H9 (cell line): ENCODE measurements around the gene CTPS1. TPM values are rescaled to one million over a fixed set of nuclear protein-coding genes. Genes with fewer than 3 reads are reported as not detected.

Experiments used
- DNase-seq: peaks from one replicate; pipeline ENCODE4 v3.0.0-alpha.2; 2017
- H2AFZ ChIP-seq: one replicate; pipeline ENCODE4 v1.6.1; 2013; ENCODE audit warnings: mild to moderate bottlenecking, low read length, control low read depth, moderate library complexity
- H2AK5ac ChIP-seq: 2 replicates; pipeline ENCODE4 v1.6.1; 2013; ENCODE audit warnings: low read length, control low read depth, mixed read lengths; ENCODE audit not compliant: insufficient read length
- H2BK120ac ChIP-seq: one replicate; pipeline ENCODE4 v1.6.1; 2013; ENCODE audit warnings: low read depth, mild to moderate bottlenecking, low read length, control low read depth, inconsistent platforms; ENCODE audit not compliant: poor library complexity, severe bottlenecking
- H2BK12ac ChIP-seq: 2 replicates; pipeline ENCODE4 v1.6.1; 2013; ENCODE audit warnings: low read length, control low read depth, mixed read lengths, low read depth; ENCODE audit not compliant: insufficient read length
- H2BK15ac ChIP-seq: 2 replicates; pipeline ENCODE4 v1.6.1; 2013; ENCODE audit warnings: low read depth, low read length, control low read depth
- H2BK20ac ChIP-seq: one replicate; pipeline ENCODE4 v1.6.1; 2013; ENCODE audit warnings: low read depth, mild to moderate bottlenecking, low read length, control low read depth, inconsistent platforms; ENCODE audit not compliant: poor library complexity, severe bottlenecking
- H2BK5ac ChIP-seq: 2 replicates; pipeline ENCODE4 v1.6.1; 2013; ENCODE audit warnings: low read length, control low read depth, mixed read lengths; ENCODE audit not compliant: insufficient read length
- H3K14ac ChIP-seq: 2 replicates; pipeline ENCODE4 v1.6.1; 2013; ENCODE audit warnings: low read length, control low read depth; ENCODE audit not compliant: insufficient read depth
- H3K18ac ChIP-seq: 2 replicates; pipeline ENCODE4 v1.6.1; 2013; ENCODE audit warnings: low read depth, mild to moderate bottlenecking, mixed read lengths, low read length, control low read depth; ENCODE audit not compliant: insufficient read length
- H3K23ac ChIP-seq: 2 replicates; pipeline ENCODE4 v1.6.1; 2013; ENCODE audit warnings: low read length, control low read depth, mixed read lengths, low read depth; ENCODE audit not compliant: insufficient read length
- H3K23me2 ChIP-seq: 2 replicates; pipeline ENCODE4 v1.6.1; 2013; ENCODE audit warnings: low read depth, mild to moderate bottlenecking, mixed read lengths, low read length, control low read depth; ENCODE audit not compliant: insufficient read length, poor library complexity, severe bottlenecking
- H3K27ac ChIP-seq: 2 replicates; pipeline ENCODE4 v1.5.1; 2013; ENCODE audit warnings: low read length, control low read depth, mixed read lengths, low read depth; ENCODE audit not compliant: insufficient read length
- H3K27me3 ChIP-seq: 2 replicates; pipeline ENCODE4 v1.6.1; 2013; ENCODE audit warnings: low read length, control low read depth, inconsistent platforms; ENCODE audit not compliant: insufficient read depth
- H3K4ac ChIP-seq: 2 replicates; pipeline ENCODE4 v1.6.1; 2013; ENCODE audit warnings: low read depth, mild to moderate bottlenecking, control low read depth, inconsistent platforms, low read length, moderate library complexity
- H3K4me1 ChIP-seq: 2 replicates; pipeline ENCODE4 v1.6.1; 2013; ENCODE audit warnings: low read length, control low read depth, inconsistent platforms; ENCODE audit not compliant: insufficient read depth
- H3K4me2 ChIP-seq: 2 replicates; pipeline ENCODE4 v1.6.1; 2013; ENCODE audit warnings: low read length, control low read depth, mixed read lengths; ENCODE audit not compliant: insufficient read length, insufficient read depth
- H3K56ac ChIP-seq: 2 replicates; pipeline ENCODE4 v1.6.1; 2013; ENCODE audit warnings: low read depth, mild to moderate bottlenecking, mixed read lengths, low read length, control low read depth; ENCODE audit not compliant: insufficient read length
- H3K79me1 ChIP-seq: 2 replicates; pipeline ENCODE4 v1.6.1; 2013; ENCODE audit warnings: low read depth, mild to moderate bottlenecking, moderate library complexity, low read length, control low read depth, inconsistent platforms; ENCODE audit not compliant: insufficient read depth, poor library complexity, severe bottlenecking
- H3K79me2 ChIP-seq: 2 replicates; pipeline ENCODE4 v1.6.1; 2013; ENCODE audit warnings: low read length, control low read depth, inconsistent platforms; ENCODE audit not compliant: insufficient read depth
- H3K9ac ChIP-seq: 2 replicates; pipeline ENCODE4 v1.6.1; 2013; ENCODE audit warnings: low read length, control low read depth, mixed read lengths; ENCODE audit not compliant: insufficient read length; ENCODE audit errors: extremely low read depth
- H3K9me3 ChIP-seq: one replicate; pipeline ENCODE4 v1.6.1; 2013; ENCODE audit warnings: low read depth, low read length, inconsistent platforms; ENCODE audit not compliant: control insufficient read depth
- H3T11ph ChIP-seq: one replicate; pipeline ENCODE4 v1.6.1; 2013; ENCODE audit warnings: mild to moderate bottlenecking, low read length, control low read depth, inconsistent platforms
- H4K20me1 ChIP-seq: one replicate; pipeline ENCODE4 v1.6.1; 2013; ENCODE audit not compliant: control insufficient read depth, insufficient read length, insufficient read depth
- H4K5ac ChIP-seq: 2 replicates; pipeline ENCODE4 v1.6.1; 2013; ENCODE audit warnings: low read depth, mild to moderate bottlenecking, mixed read lengths, low read length, control low read depth; ENCODE audit not compliant: insufficient read length
- H4K8ac ChIP-seq: replicated peaks from 2 replicates; pipeline ENCODE4 v1.6.1; 2013; ENCODE audit warnings: low read length, control low read depth, mixed read lengths, low read depth; ENCODE audit not compliant: insufficient read length
- H4K91ac ChIP-seq: 2 replicates; pipeline ENCODE4 v1.6.1; 2013; ENCODE audit warnings: low read depth, mild to moderate bottlenecking, moderate library complexity, mixed read lengths, low read length, control low read depth; ENCODE audit not compliant: insufficient read length
- H3K27ac Mint-ChIP-seq, 3 experiments: 2 replicates in 2 of 3; 3 replicates in 1 of 3; pipeline ENCODE4 v1.8.0; 2020 to 2021; ENCODE audit warnings: mixed read lengths in 3 of 3, mild to moderate bottlenecking in 1 of 3, moderate library complexity in 1 of 3
- H3K27me3 Mint-ChIP-seq: 2 replicates; pipeline ENCODE4 v1.8.0; 2021; ENCODE audit warnings: low read depth, mild to moderate bottlenecking, moderate library complexity, mixed read lengths
- H3K36me3 Mint-ChIP-seq, 3 experiments: 2 replicates in 2 of 3; 3 replicates in 1 of 3; pipeline ENCODE4 v1.8.0; 2020 to 2021; ENCODE audit warnings: low read depth in 3 of 3, mixed read lengths in 3 of 3; ENCODE audit not compliant: insufficient read depth in 1 of 3
- H3K4me1 Mint-ChIP-seq, 2 experiments: 2 replicates each; pipeline ENCODE4 v1.8.0; 2020; ENCODE audit warnings: mixed read lengths in 2 of 2
- H3K4me3 Mint-ChIP-seq, 2 experiments: 2 replicates in 1 of 2; 3 replicates in 1 of 2; pipeline ENCODE4 v1.8.0; 2020 to 2021; ENCODE audit warnings: mild to moderate bottlenecking in 2 of 2, mixed read lengths in 2 of 2, moderate library complexity in 1 of 2
- H3K9me3 Mint-ChIP-seq, 2 experiments: 2 replicates in 1 of 2; 3 replicates in 1 of 2; pipeline ENCODE4 v1.8.0; 2020; ENCODE audit warnings: mild to moderate bottlenecking in 2 of 2, mixed read lengths in 2 of 2, moderate library complexity in 1 of 2
- CTCF ChIP-seq: fragments of 200-600 bp; sonication (generic); conservative IDR thresholded peaks from 3 replicates; pipeline ENCODE4 v1.8.0; 2021; ENCODE audit warnings: antibody characterized with exemption, mild to moderate bottlenecking
- WGBS: extraction: QIAGEN DNeasy Blood & Tissue Kit; methylation state at CpG from one replicate; pipeline ENCODE4 v1.1.7; 2013; ENCODE audit warnings: missing lambda C conversion rate, low lambda C conversion rate, mixed read lengths; ENCODE audit not compliant: insufficient read length; ENCODE audit errors: extremely low coverage; 5-methylcytosine and 5-hydroxymethylcytosine counted together
- total RNA-seq: library from RNA; stranded (reverse); gene quantifications from 2 replicates; pipeline ENCODE4 v1.2.1, GENCODE V29; 2021

The CTPS1 gene
- total RNA-seq, 1 experiment from 2014 or later, result 105 TPM

DNA sequence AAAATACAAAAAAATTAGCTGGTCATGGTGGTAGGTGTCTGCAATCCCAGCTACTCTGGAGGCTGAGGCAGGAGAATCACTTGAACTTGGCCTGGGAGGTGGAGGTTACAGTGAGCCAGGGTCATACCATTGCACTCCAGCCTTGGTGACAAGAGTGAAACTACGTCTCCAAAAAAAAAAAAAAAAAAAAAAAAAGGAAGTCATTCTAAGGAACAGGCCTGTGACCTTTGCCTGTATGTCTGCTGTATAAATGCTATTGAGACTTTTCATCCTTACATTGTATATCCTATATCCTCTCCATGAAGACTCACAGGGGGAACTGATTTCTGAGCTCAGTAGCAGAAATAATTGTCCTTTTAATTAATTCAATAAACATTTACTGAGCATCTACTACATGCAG, 7.5 kb upstream of the CTPS1 start:
- Histone ChIP-seq H3K27me3 (no peaks in the 10 kb centered on the region), H4K5ac (no peak overlapping the region), H2BK12ac (no peak overlapping the region), H3K9ac (no peak overlapping the region), H3K79me1 (no peaks in the 10 kb centered on the region), H3K23ac (no peak overlapping the region), H2BK5ac (no peak overlapping the region), H3T11ph (no peak overlapping the region), H3K4me1 (no peaks in the 10 kb centered on the region), H3K79me2 (peaks cover 2% of the 10 kb centered on the region; the same call in 1 of the 2 replicates), H2AFZ (no peak overlapping the region), H3K4ac (no peak overlapping the region), H3K9me3 (no peaks in the 10 kb centered on the region), H3K23me2 (no peaks in the 10 kb centered on the region), H4K20me1 (no peaks in the 10 kb centered on the region), H3K27ac (no peak overlapping the region), H3K14ac (no peak overlapping the region), H2BK15ac (no peak overlapping the region), H2AK5ac (no peak overlapping the region), H4K8ac (no peak overlapping the region), H3K18ac (no peak overlapping the region), H2BK120ac (no peak overlapping the region), H3K56ac (no peak overlapping the region), H2BK20ac (no peak overlapping the region), H4K91ac (no peak overlapping the region), H3K4me2 (no peak overlapping the region)
- DNase-seq, result no peak
- Mint-ChIP-seq H3K27me3 (no peaks in the 10 kb centered on the region), H3K4me3 (no peak overlapping the region), H3K4me1 (peaks cover 0 to 4% of the 10 kb centered on the region in 2 experiments; a peak in 1 of 4 replicates), H3K27ac (no peak overlapping the region), H3K36me3 (no peaks in the 10 kb centered on the region; a peak in 1 of 7 replicates), H3K9me3 (no peaks in the 10 kb centered on the region)
- TF ChIP-seq CTCF, result no peak
- no CpG with 5 or more reads among the region's 1 CpG for WGBS
